Measurements from ENCODE around the gene BLID. TPM values are rescaled to one million over a fixed set of nuclear protein-coding genes. Genes with fewer than 3 reads are reported as not detected.

Gene BLID
- total RNA-seq, 2 experiments from 2014 or later = not detected

Small RNA genes lying within 50 kb of the gene (microRNA-seq; reads per million reads assigned to microRNA genes)
- gene MIR100 (ENCODE audit: borderline microRNAs expressed, borderline number of aligned reads, borderline replicate concordance) = 5.9 reads per million, percentile 20 among the genes with 10 or more reads in this experiment
- gene MIR125B1 (ENCODE audit: borderline microRNAs expressed, borderline number of aligned reads, borderline replicate concordance) = not detected
- gene MIRLET7A2 (ENCODE audit: borderline microRNAs expressed, borderline number of aligned reads, borderline replicate concordance) = 64.0 reads per million, percentile 61 among the genes with 10 or more reads in this experiment
